Esophagus squamous epithelium (tissue), 4 donors: ENCODE results near the gene IDH3B.

Experiments used
- POLR2A ChIP-seq, 4 donors: fragments of 450-650 bp; IDR thresholded peaks; one replicate each; pipeline ENCODE4 v1.6.1; 2017; ENCODE audit warnings: antibody characterized with exemption in 4 of 4, mild to moderate bottlenecking in 4 of 4, moderate library complexity in 3 of 4
- TF ChIP-seq, protein P1 (sequence below), 6 experiments: fragments of 450-650 bp in 4 of 6; fragments of 200-600 bp in 2 of 6; sonication (generic) in 2 of 6; IDR thresholded peaks; one replicate each; pipeline ENCODE4 v1.5.1; 2016 to 2019; ENCODE audit warnings: antibody characterized with exemption in 6 of 6, mild to moderate bottlenecking in 4 of 6, moderate library complexity in 4 of 6

DNA sequence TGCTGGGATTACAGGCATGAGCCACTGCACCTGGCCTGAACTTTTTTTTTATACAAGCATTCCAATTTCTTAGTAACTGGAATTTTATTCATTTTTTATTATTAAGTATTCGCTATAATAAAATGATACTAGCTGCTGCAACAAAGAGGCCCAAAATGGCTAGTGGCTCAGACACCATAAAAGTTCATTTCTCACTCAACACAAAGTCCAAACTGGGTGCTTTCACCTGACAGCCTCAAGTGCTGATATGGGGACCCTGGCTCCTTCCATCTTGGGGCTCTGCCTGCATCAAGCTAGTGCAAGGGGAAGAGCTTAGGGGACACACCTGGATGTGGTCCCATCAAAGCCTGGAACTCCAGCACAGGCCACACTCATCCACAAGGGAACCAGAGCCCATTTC, 23.8 kb downstream of the IDH3B start:
- TF ChIP-seq, protein P1, sequence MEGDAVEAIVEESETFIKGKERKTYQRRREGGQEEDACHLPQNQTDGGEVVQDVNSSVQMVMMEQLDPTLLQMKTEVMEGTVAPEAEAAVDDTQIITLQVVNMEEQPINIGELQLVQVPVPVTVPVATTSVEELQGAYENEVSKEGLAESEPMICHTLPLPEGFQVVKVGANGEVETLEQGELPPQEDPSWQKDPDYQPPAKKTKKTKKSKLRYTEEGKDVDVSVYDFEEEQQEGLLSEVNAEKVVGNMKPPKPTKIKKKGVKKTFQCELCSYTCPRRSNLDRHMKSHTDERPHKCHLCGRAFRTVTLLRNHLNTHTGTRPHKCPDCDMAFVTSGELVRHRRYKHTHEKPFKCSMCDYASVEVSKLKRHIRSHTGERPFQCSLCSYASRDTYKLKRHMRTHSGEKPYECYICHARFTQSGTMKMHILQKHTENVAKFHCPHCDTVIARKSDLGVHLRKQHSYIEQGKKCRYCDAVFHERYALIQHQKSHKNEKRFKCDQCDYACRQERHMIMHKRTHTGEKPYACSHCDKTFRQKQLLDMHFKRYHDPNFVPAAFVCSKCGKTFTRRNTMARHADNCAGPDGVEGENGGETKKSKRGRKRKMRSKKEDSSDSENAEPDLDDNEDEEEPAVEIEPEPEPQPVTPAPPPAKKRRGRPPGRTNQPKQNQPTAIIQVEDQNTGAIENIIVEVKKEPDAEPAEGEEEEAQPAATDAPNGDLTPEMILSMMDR (IDR thresholded peaks at IDR 0.05): no peak
- TF ChIP-seq POLR2A (IDR thresholded peaks at IDR 0.05): no peak
